CD4-positive, alpha-beta T cell treated with Interleukin-6 at 100 ng/mL for 8 hours (primary cell): ENCODE measurements around the gene DUSP22.

Experiments used
- DNase-seq: peaks from one replicate; pipeline ENCODE4 v3.0.0-alpha.2; 2020; ENCODE audit warnings: mixed read lengths, low spot score

The DUSP22 gene

DNA sequence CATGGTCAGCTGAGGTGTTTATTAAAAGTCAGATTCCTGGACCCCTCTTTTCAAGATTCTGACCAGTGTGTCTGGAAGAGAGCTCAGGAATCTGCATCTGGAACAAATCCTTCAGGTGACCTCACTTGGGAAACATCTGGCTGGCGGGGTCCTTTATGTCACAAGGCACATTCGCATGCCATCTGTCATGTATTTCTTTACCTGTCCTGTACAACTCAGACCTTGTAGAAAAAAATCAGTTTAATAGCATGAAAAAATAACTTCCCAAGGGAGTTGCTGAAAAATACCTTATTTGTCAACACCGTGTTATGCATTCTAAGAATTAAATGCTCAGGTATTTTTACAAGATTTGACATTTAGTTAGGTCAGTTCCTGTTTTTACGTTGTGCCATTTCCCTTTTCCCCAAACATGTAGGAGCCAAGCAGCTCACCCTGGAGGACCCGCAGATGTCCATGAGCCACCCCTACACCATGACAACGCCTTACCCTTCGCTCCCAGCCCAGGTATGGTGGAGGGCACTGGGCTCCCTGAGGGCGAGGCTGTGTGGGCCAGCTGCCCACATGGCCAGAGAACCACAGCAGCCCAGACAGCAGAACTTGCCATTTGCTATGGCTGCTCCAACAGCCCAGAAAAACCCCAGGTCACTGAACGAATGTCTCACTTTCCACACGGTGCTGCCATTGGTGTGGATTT is 103.3 kb downstream of the DUSP22 start:
- no peak for DNase-seq

GRCh38 chr6:396126-396520 is 103.8 kb downstream of the DUSP22 start:
- DNase-seq, result no peak

- no peak for DNase-seq
These were observed 104.8 kb downstream of the DUSP22 start for GRCh38 chr6:397056-397455.

DNA sequence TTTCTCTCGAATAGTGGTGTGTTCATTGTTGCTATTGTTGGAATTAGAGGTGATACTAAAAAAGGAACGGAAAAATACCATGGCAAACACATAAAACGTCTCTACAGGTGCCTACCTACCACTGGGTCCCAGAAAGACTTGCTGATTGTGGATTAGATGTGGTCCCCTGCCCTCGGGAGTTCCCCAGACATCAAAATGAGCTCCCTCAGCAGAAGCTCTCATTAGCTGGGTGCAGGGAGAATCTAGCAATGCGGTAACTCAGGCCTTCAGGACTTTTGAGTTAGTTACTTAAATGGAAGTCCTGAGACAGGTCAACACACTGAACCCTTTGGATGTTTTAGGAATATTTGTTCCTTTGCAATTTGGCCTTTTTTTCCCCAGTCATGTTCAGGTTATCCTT is 105.3 kb downstream of the DUSP22 start:
- DNase-seq, result no peak

DNA sequence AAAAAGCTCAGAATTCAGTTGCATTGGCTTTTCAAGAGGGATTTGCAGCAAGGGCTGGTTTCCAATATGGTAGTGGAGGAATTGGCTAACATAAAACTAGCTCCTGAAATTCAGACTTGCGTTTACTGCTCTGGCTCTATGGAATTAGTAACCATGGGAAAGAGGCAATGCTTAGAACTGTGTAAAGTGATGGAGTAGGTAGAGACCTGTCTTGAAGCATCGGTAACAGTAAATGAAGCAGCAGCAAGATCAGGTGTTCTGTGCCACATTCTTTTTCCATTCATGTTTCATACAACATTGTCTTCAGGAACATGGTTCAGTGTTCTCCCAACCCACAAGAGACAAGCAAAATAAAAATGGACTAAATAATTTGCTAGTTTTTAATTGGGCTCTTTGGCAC is 105.8 kb downstream of the DUSP22 start:
- no peak for DNase-seq

GRCh38 chr6:398558-399078 is 106.3 kb downstream of the DUSP22 start:
- no peak for DNase-seq

GRCh38 chr6:399785-400534 is 107.7 kb downstream of the DUSP22 start:
- no peak for DNase-seq

DNA sequence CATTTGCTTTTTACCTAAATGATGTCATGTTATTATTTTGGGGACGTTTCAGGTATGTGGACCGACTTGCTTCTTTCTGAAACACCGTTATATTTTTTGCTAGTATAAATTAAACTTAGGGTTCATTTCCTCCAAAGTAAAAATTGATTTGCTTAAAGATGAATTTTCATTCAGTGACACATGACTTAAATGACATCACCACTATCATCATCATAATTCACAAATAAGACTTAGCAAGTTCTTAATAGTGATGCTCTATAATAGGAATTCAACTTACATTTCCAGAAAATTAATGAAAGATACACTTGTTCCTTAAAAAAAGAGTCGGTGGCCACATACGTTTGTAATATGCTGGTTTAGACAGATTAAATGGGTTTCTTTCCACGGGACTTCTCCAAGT is 108.5 kb downstream of the DUSP22 start:
- no peak for DNase-seq
